Transverse colon (tissue), 4 donors: ENCODE data around the gene TMEM119. TPM values are rescaled to one million over a fixed set of nuclear protein-coding genes. Genes with fewer than 3 reads are reported as not detected.
"Not testable (repeated sequence)": the region's sequence is repeated elsewhere in the genome, so short reads cannot be mapped to it uniquely, and the experiment has no call there.

ENCODE experiments used
- DNase-seq: peaks from one replicate; pipeline ENCODE4 v3.0.0-alpha.2; 2019
- H3K27ac ChIP-seq, 4 donors: fragments of 200-600 bp; sonication (generic); 2 replicates each; pipeline ENCODE4 v1.5.1; 2016 to 2018; ENCODE audit warnings: inconsistent platforms in 4 of 4
- H3K27me3 ChIP-seq: fragments of 200-600 bp; sonication (generic); 2 replicates; pipeline ENCODE4 v1.5.1; 2017; ENCODE audit warnings: inconsistent platforms
- H3K36me3 ChIP-seq, 4 donors: fragments of 200-600 bp; sonication (generic); 2 replicates each; pipeline ENCODE4 v1.5.1; 2017 to 2019; ENCODE audit warnings: inconsistent platforms in 4 of 4
- H3K4me1 ChIP-seq, 4 donors: fragments of 200-600 bp; sonication (generic); 2 replicates each; pipeline ENCODE4 v1.5.1; 2017 to 2020; ENCODE audit warnings: inconsistent platforms in 4 of 4
- H3K4me3 ChIP-seq, 4 donors: fragments of 200-600 bp; sonication (generic); 1 replicate in 1 of 4; 2 replicates in 3 of 4; pipeline versions ENCODE4 v1.5.1 to v1.6.1; 2017 to 2019; ENCODE audit warnings: inconsistent platforms in 4 of 4
- H3K9me3 ChIP-seq, 2 donors: fragments of 200-600 bp; sonication (generic); 2 replicates each; pipeline ENCODE4 v1.5.1; 2017 to 2019; ENCODE audit warnings: inconsistent platforms in 2 of 2
- CTCF ChIP-seq, 5 experiments: fragments of 200-600 bp in 3 of 5; fragments of 450-650 bp in 2 of 5; sonication (generic) in 3 of 5; IDR thresholded peaks; 1 replicate in 2 of 5; 2 replicates in 3 of 5; pipeline ENCODE4 v1.5.1; 2016 to 2017; ENCODE audit warnings: antibody characterized with exemption in 5 of 5, inconsistent platforms in 3 of 5, mild to moderate bottlenecking in 2 of 5, moderate library complexity in 1 of 5
- EP300 ChIP-seq: sonication (generic); formaldehyde crosslinking; IDR thresholded peaks from one replicate; pipeline ENCODE4 v1.6.1; 2017; ENCODE audit warnings: antibody characterized with exemption, low read depth
- POLR2A ChIP-seq: fragments of 450-650 bp; IDR thresholded peaks from one replicate; pipeline ENCODE4 v1.6.1; 2016; ENCODE audit warnings: antibody characterized with exemption, mild to moderate bottlenecking, moderate library complexity
- POLR2AphosphoS5 ChIP-seq, 3 donors: sonication (generic); formaldehyde crosslinking; IDR thresholded peaks; one replicate each; pipeline ENCODE4 v1.6.1; 2016; ENCODE audit warnings: antibody characterized with exemption in 3 of 3
- WGBS, 2 donors: methylation state at CpG; one replicate each; pipeline ENCODE4 v1.1.5; 2018; ENCODE audit warnings: low coverage in 1 of 2; 5-methylcytosine and 5-hydroxymethylcytosine counted together
- in situ Hi-C, 4 donors: fragments of 200-750 bp; cut with MboI; loops; one replicate each; pipeline versions ENCODE4 v1.15.0 to v1.15.1; 2017; ENCODE audit warnings: low sequenced_read_pairs in 3 of 4, low pct_ligation_motif_present in 1 of 4, low pct_unique_long_range_greater_than_20kb in 1 of 4
- intact Hi-C: fragments of 100-400 bp; cut with DNase I; formaldehyde crosslinking; loops from one replicate; pipeline ENCODE4 v1.15.1; 2023; ENCODE audit warnings: low total_unique reads
- total RNA-seq, 4 donors: library from RNA; depleted of rRNA; stranded (reverse); fragments of >200 nt; gene quantifications; one replicate each; pipeline ENCODE4 v1.1.0, GENCODE V29; 2016

The TMEM119 gene
- total RNA-seq, 4 donors from 2014 or later, result 3.3 to 18.3 (median 9.7) TPM

- Histone ChIP-seq H3K27ac (no peak overlapping the region), H3K27me3 (no peaks in the 10 kb centered on the region), H3K36me3 (no peaks in the 10 kb centered on the region), H3K9me3 (no peaks in the 10 kb centered on the region), H3K4me3 (no peak overlapping the region), H3K4me1 (peaks cover 0 to 3% (median 0%) of the 10 kb centered on the region in 4 donors)
- DNase-seq, result no peak
- TF ChIP-seq POLR2AphosphoS5 (IDR thresholded peaks at IDR 0.05) (no peak), POLR2A (no peak), EP300 (no peak), CTCF (IDR thresholded peaks at IDR 0.05) (no peak)
- in situ Hi-C loops, result no loop called here
- 93 to 95% methylated on average over 3 to 25 of the region's 25 CpGs for WGBS, 2 donors
- intact Hi-C loops, result no loop called here
These were observed 5.6 kb downstream of the TMEM119 start for GRCh38 chr12:108592033-108592909.

- no peaks in the 10 kb centered on the region for H3K9me3 ChIP-seq
- no peak overlapping the region for H3K4me3 ChIP-seq
- H3K27me3 ChIP-seq, result no peaks in the 10 kb centered on the region
- H3K36me3 ChIP-seq, result no peaks in the 10 kb centered on the region
- no peak for DNase-seq
- WGBS, 2 donors, result 60 to 93% methylated on average over 1 to 22 of the region's 22 CpGs
- peaks cover 0 to 3% (median 0%) of the 10 kb centered on the region in 4 donors for H3K4me1 ChIP-seq
- TF ChIP-seq POLR2AphosphoS5 (IDR thresholded peaks at IDR 0.05) (no peak), EP300 (no peak), CTCF (IDR thresholded peaks at IDR 0.05) (no peak), POLR2A (no peak)
- in situ Hi-C loops (no loop called here), intact Hi-C loops (no loop called here)
- no peak overlapping the region for H3K27ac ChIP-seq
These were observed 6.5 kb downstream of the TMEM119 start for GRCh38 chr12:108591267-108591980.

- 95% methylated on average over 9 of the region's 9 CpGs; no CpG with 5 or more reads in 1 of the 2 donors for WGBS, 2 donors
These were observed 7.4 kb downstream of the TMEM119 start for GRCh38 chr12:108590463-108590862.

GRCh38 chr12:108589840-108590229 is 8.0 kb downstream of the TMEM119 start:
- H3K36me3 ChIP-seq, result no peaks in the 10 kb centered on the region
- H3K27ac ChIP-seq, result no peak overlapping the region
- no peak for TF ChIP-seq CTCF (IDR thresholded peaks at IDR 0.05)
- in situ Hi-C loops (no loop called here), intact Hi-C loops (no loop called here)
- H3K9me3 ChIP-seq, result no peaks in the 10 kb centered on the region
- no peaks in the 10 kb centered on the region for H3K27me3 ChIP-seq
- no peak for DNase-seq
- WGBS, 2 donors, result 63 to 80% methylated on average over 1 to 7 of the region's 7 CpGs
- H3K4me3 ChIP-seq, result no peak overlapping the region
- H3K4me1 ChIP-seq, result peaks cover 0 to 3% (median 0%) of the 10 kb centered on the region in 4 donors

More at GRCh38 chr12:108590463-108590862, 7.4 kb downstream of the TMEM119 start:
- intact Hi-C loops, H3K4me3 ChIP-seq, H3K9me3 ChIP-seq, in situ Hi-C loops, H3K4me1 ChIP-seq, H3K36me3 ChIP-seq, H3K27ac ChIP-seq, DNase-seq, H3K27me3 ChIP-seq: not testable (repeated sequence)
